IMR-90 (cell line): ENCODE results near the gene OSBPL6. TPM values are rescaled to one million over a fixed set of nuclear protein-coding genes. Genes with fewer than 3 reads are reported as not detected.

Experiments
- ATAC-seq: fragments of 200-7000 bp; cut with Tn5 transposase; 2 replicates; pipeline ENCODE4 v1.9.1; 2020; ENCODE audit warnings: low read depth, mild to moderate bottlenecking, moderate library complexity
- BruUV-seq: library from RNA; stranded (reverse); fragments of 400-500 nt; replicated peaks from 2 replicates; lab custom pipeline; 2021; lab: Mats Ljungman, UMichigan
- CTCF ChIA-PET: fragments of 300-600 bp; formaldehyde crosslinking; extraction: SDS; loops from one replicate; lab custom pipeline; 2021; ENCODE audit warnings: antibody characterized with exemption; lab: Yijun Ruan, JAX
- POLR2A ChIA-PET: fragments of 300-600 bp; sonication (Branson Sonifier 250); formaldehyde crosslinking; loops from one replicate; lab custom pipeline; 2022; ENCODE audit warnings: antibody characterized with exemption; ENCODE audit not compliant: unreplicated experiment; lab: Charles Lee
- DNase-seq: peaks from one replicate; pipeline ENCODE4 v3.0.0; 2013
- H2AFZ ChIP-seq: replicated peaks from 2 replicates; pipeline ENCODE3; 2013; ENCODE audit warnings: low read length, mild to moderate bottlenecking; ENCODE audit not compliant: poor library complexity
- H2AK5ac ChIP-seq: 2 replicates; pipeline ENCODE4 v1.6.1; 2013; ENCODE audit warnings: low read depth, low read length, inconsistent platforms
- H2AK9ac ChIP-seq: replicated peaks from 2 replicates; pipeline ENCODE3; 2013; ENCODE audit warnings: mild to moderate bottlenecking, low read depth, low read length, moderate library complexity; ENCODE audit not compliant: poor library complexity
- H2BK120ac ChIP-seq: 2 replicates; pipeline ENCODE4 v1.6.1; 2013; ENCODE audit warnings: low read depth, low read length, inconsistent platforms
- H2BK15ac ChIP-seq: 3 replicates; pipeline ENCODE4 v1.6.1; 2013; ENCODE audit warnings: low read depth, low read length, inconsistent platforms
- H2BK20ac ChIP-seq: 2 replicates; pipeline ENCODE4 v1.6.1; 2013; ENCODE audit warnings: low read depth, mild to moderate bottlenecking, inconsistent platforms, low read length, moderate library complexity
- H2BK5ac ChIP-seq: 2 replicates; pipeline ENCODE4 v1.6.1; 2013; ENCODE audit warnings: mild to moderate bottlenecking, low read depth, low read length, inconsistent platforms; ENCODE audit not compliant: poor library complexity, severe bottlenecking
- H3K14ac ChIP-seq: replicated peaks from 2 replicates; pipeline ENCODE4 v1.6.1; 2013; ENCODE audit warnings: low read depth, low read length, inconsistent platforms
- H3K18ac ChIP-seq: 2 replicates; pipeline ENCODE4 v1.6.1; 2013; ENCODE audit warnings: low read depth, low read length, control low read depth
- H3K23ac ChIP-seq: 2 replicates; pipeline ENCODE4 v1.6.1; 2013; ENCODE audit warnings: low read depth, low read length, inconsistent platforms
- H3K27ac ChIP-seq: 2 replicates; pipeline ENCODE4 v1.5.1; 2013; ENCODE audit warnings: mild to moderate bottlenecking, control low read depth, low read length; ENCODE audit not compliant: insufficient read depth
- H3K27me3 ChIP-seq: 2 replicates; pipeline ENCODE4 v1.6.1; 2013; ENCODE audit warnings: low read length; ENCODE audit not compliant: control insufficient read depth, insufficient read depth
- H3K36me3 ChIP-seq: 2 replicates; pipeline ENCODE4 v1.6.1; 2013; ENCODE audit warnings: low read length, mixed read lengths; ENCODE audit not compliant: control insufficient read depth, insufficient read depth
- H3K4ac ChIP-seq: 2 replicates; pipeline ENCODE4 v1.6.1; 2013; ENCODE audit warnings: low read depth, low read length, inconsistent platforms
- H3K4me1 ChIP-seq: 2 replicates; pipeline ENCODE4 v1.6.1; 2013; ENCODE audit warnings: low read length, mixed read lengths; ENCODE audit not compliant: control insufficient read depth, insufficient read depth
- H3K4me2 ChIP-seq: 2 replicates; pipeline ENCODE4 v1.6.1; 2013; ENCODE audit warnings: low read depth, mild to moderate bottlenecking, control low read depth, low read length, moderate library complexity
- H3K4me3 ChIP-seq: 2 replicates; pipeline ENCODE4 v1.5.1; 2013; ENCODE audit warnings: low read depth, mild to moderate bottlenecking, control low read depth, low read length, moderate library complexity; ENCODE audit not compliant: insufficient read depth
- H3K56ac ChIP-seq: 2 replicates; pipeline ENCODE4 v1.6.1; 2013; ENCODE audit warnings: low read length, inconsistent platforms; ENCODE audit not compliant: insufficient read depth; ENCODE audit errors: extremely low read depth
- H3K79me1 ChIP-seq, 2 experiments: 2 replicates each; pipeline ENCODE4 v1.6.1; 2013; ENCODE audit warnings: low read length in 2 of 2, inconsistent platforms in 1 of 2, low read depth in 1 of 2
- H3K9ac ChIP-seq: 2 replicates; pipeline ENCODE4 v1.6.1; 2013; ENCODE audit warnings: low read depth, low read length, control low read depth
- H3K9me1 ChIP-seq: 2 replicates; pipeline ENCODE4 v1.6.1; 2013; ENCODE audit warnings: low read length, inconsistent platforms; ENCODE audit not compliant: insufficient read depth
- H3K9me3 ChIP-seq: 2 replicates; pipeline ENCODE4 v1.6.1; 2013; ENCODE audit warnings: low read length; ENCODE audit not compliant: control insufficient read depth, insufficient read depth
- H4K20me1 ChIP-seq: 2 replicates; pipeline ENCODE4 v1.6.1; 2013; ENCODE audit warnings: low read length, inconsistent platforms; ENCODE audit not compliant: insufficient read depth
- H4K5ac ChIP-seq: 2 replicates; pipeline ENCODE4 v1.6.1; 2013; ENCODE audit warnings: mild to moderate bottlenecking, low read depth, low read length, control low read depth
- H4K8ac ChIP-seq, 2 experiments: 2 replicates each; pipeline ENCODE4 v1.6.1; 2013; ENCODE audit warnings: low read depth in 2 of 2, low read length in 2 of 2, control low read depth in 1 of 2, inconsistent platforms in 1 of 2
- H4K91ac ChIP-seq: 2 replicates; pipeline ENCODE4 v1.6.1; 2013; ENCODE audit warnings: low read depth, low read length, inconsistent platforms; ENCODE audit not compliant: insufficient read depth
- CEBPB ChIP-seq: IDR thresholded peaks from 2 replicates; pipeline ENCODE4 v1.6.1; 2012; ENCODE audit warnings: low read depth, low read length, improper control_type of control experiment
- FOS ChIP-seq: fragments of 150-350 bp; IDR thresholded peaks from 2 replicates; pipeline ENCODE4 v1.6.1; 2016; ENCODE audit warnings: low read depth, low read length
- NFE2L2 ChIP-seq: fragments of 150-350 bp; IDR thresholded peaks from 2 replicates; pipeline ENCODE4 v1.6.1; 2016; ENCODE audit warnings: low read depth, mild to moderate bottlenecking, low read length
- POLR2A ChIP-seq: IDR thresholded peaks from 2 replicates; pipeline ENCODE4 v1.6.1; 2012; ENCODE audit warnings: mild to moderate bottlenecking, low read depth, low read length
- RAD21 ChIP-seq: IDR thresholded peaks from 2 replicates; pipeline ENCODE4 v1.6.1; 2012; ENCODE audit warnings: low read length, improper control_type of control experiment
- RCOR1 ChIP-seq: IDR thresholded peaks from 2 replicates; pipeline ENCODE4 v1.6.1; 2012; ENCODE audit warnings: mild to moderate bottlenecking, low read length, improper control_type of control experiment; ENCODE audit not compliant: insufficient replicate concordance
- RFX5 ChIP-seq: IDR thresholded peaks from 2 replicates; pipeline ENCODE4 v1.8.0; 2012; ENCODE audit warnings: low read depth, mild to moderate bottlenecking, low read length, moderate library complexity
- SMC3 ChIP-seq: fragments of 150-350 bp; IDR thresholded peaks from 2 replicates; pipeline ENCODE4 v1.6.1; 2016; ENCODE audit warnings: low read depth, mild to moderate bottlenecking, antibody characterized with exemption, low read length, moderate library complexity
- WGBS, 2 experiments: methylation state at CpG; one replicate each; pipeline versions ENCODE4 v1.1.5 to v1.1.7; 2013; ENCODE audit warnings: missing lambda C conversion rate in 2 of 2; ENCODE audit not compliant: insufficient read length in 1 of 2; ENCODE audit errors: extremely low coverage in 2 of 2; 5-methylcytosine and 5-hydroxymethylcytosine counted together
- dilution Hi-C: fragments of 300-500 bp; cut with HindIII; formaldehyde crosslinking; loops from one replicate; pipeline ENCODE4 v1.14.3; 2018; ENCODE audit warnings: low sequenced_read_pairs; ENCODE audit not compliant: unreplicated experiment
- in situ Hi-C: fragments of 300-500 bp; cut with MboI; formaldehyde crosslinking; loops from 3 replicates; pipeline ENCODE4 v1.14.3; 2019; ENCODE audit warnings: low sequenced_read_pairs, inconsistent platforms, mixed read lengths
- intact Hi-C: fragments of 100-400 bp; cut with micrococcal nuclease; formaldehyde crosslinking; loops from 2 replicates; pipeline ENCODE4 v1.10.0; 2022
- polyA plus RNA-seq, 3 experiments: library from polyadenylated mRNA; depleted of rRNA; stranded (reverse); fragments of >200 nt; gene quantifications; 2 replicates each; pipeline ENCODE4 v1.2.3, GENCODE V29; 2012; ENCODE audit warnings: low replicate concordance in 1 of 3
- total RNA-seq: library from RNA; depleted of rRNA; stranded (reverse); fragments of >200 nt; gene quantifications from 2 replicates; pipeline ENCODE4 v1.2.3, GENCODE V29; 2012

Gene OSBPL6
- total and polyA plus RNA-seq, 2 of the 4 experiments (the other 2 are of a cell fraction) = 3.2 to 3.7 TPM

- Histone ChIP-seq H2BK120ac (no peak overlapping the region), H2BK5ac (no peak overlapping the region), H3K4ac (no peak overlapping the region), H3K9ac (no peak overlapping the region), H2AK5ac (no peak overlapping the region), H3K4me3 (no peak overlapping the region), H2BK20ac (no peak overlapping the region), H3K4me1 (no peaks in the 10 kb centered on the region), H2BK15ac (no peak overlapping the region), H3K36me3 (no peaks in the 10 kb centered on the region), H4K20me1 (no peaks in the 10 kb centered on the region), H3K27ac (no peak overlapping the region), H4K8ac (no peak overlapping the region), H2AFZ (no peak overlapping the region), H3K4me2 (no peak overlapping the region), H3K9me3 (no peaks in the 10 kb centered on the region), H3K18ac (no peak overlapping the region), H3K14ac (no peak overlapping the region), H3K56ac (no peak overlapping the region), H3K23ac (no peak overlapping the region), H3K79me1 (no peaks in the 10 kb centered on the region), H3K9me1 (peaks cover 4% of the 10 kb centered on the region; the same call in 1 of the 2 replicates), H4K5ac (no peak overlapping the region), H4K91ac (no peak overlapping the region), H3K27me3 (no peaks in the 10 kb centered on the region), H2AK9ac (no peak overlapping the region)
- BruUV-seq = no TSS peak
- in situ Hi-C loops (no loop called here), dilution Hi-C loops (no loop called here), intact Hi-C loops (no loop called here)
- POLR2A ChIA-PET = no interaction called here
- TF ChIP-seq NFE2L2 (no peak), RCOR1 (no peak), SMC3 (no peak), RAD21 (no peak), RFX5 (no peak), CEBPB (no peak), FOS (no peak), POLR2A (no peak)
- DNase-seq = peak; percentile 60
- ATAC-seq = peak; percentile 37; the same call in 1 of the 2 replicates
- no CpG with 5 or more reads among the region's 3 CpGs for WGBS, 2 experiments
- CTCF ChIA-PET = interaction anchor here (0.7 to 2.1 kb wide), 3 partner anchors 10 to 260 kb away, joined by 3 to 9 read pairs (median 3); no protein-coding TSS in a partner anchor
These were observed 197.9 kb downstream of the OSBPL6 start for GRCh38 chr2:178392215-178392614.
